HepG2 (cell line): ENCODE data around the gene WDR48. TPM values are rescaled to one million over a fixed set of nuclear protein-coding genes. Genes with fewer than 3 reads are reported as not detected.

ENCODE experiments used
- ATAC-seq: fragments of 200-7000 bp; cut with Tn5 transposase; 3 replicates; pipeline ENCODE4 v1.9.1; 2020; ENCODE audit warnings: mild to moderate bottlenecking, moderate library complexity
- BruUV-seq: library from RNA; stranded (reverse); fragments of 400-500 nt; replicated peaks from 2 replicates; lab custom pipeline; 2021; lab: Mats Ljungman, UMichigan
- CTCF ChIA-PET: fragments of 300-600 bp; formaldehyde crosslinking; extraction: SDS; loops from one replicate; lab custom pipeline; 2021; ENCODE audit warnings: low total read pairs, inconsistent platforms, low intra/inter-chr PET ratio; lab: Yijun Ruan, JAX
- POLR2A ChIA-PET: fragments of 350-600 bp; sonication (Branson Sonifier 250); formaldehyde crosslinking; loops from one replicate; lab custom pipeline; 2020; ENCODE audit warnings: antibody characterized with exemption, inconsistent platforms; lab: Yijun Ruan, JAX
- DNase-seq: peaks from one replicate; pipeline ENCODE4 v3.0.0-alpha.2; 2015; ENCODE audit warnings: low spot score
- FAIRE-seq: peaks from 3 replicates; lab custom pipeline; 2011; peaks lifted over from hg19 to GRCh38; lab: Jason Lieb, UNC
- H2AFZ ChIP-seq: one replicate; pipeline ENCODE4 v1.6.1; 2011; ENCODE audit warnings: low read length, inconsistent platforms
- H3K27ac ChIP-seq: fragments of 300-600 bp; 3 replicates; pipeline ENCODE4 v1.8.0; 2011; ENCODE audit warnings: mixed run types, mild to moderate bottlenecking, mixed read lengths, low read length, inconsistent platforms; ENCODE audit not compliant: insufficient read depth; ENCODE audit errors: extremely low read length
- H3K27me3 ChIP-seq, 2 experiments: fragments of 200-600 bp in 1 of 2; 2 replicates in 1 of 2; 3 replicates in 1 of 2; pipeline versions ENCODE4 v1.6.0 to v1.8.0; 2011; ENCODE audit warnings: low read length in 2 of 2, mild to moderate bottlenecking in 2 of 2, moderate library complexity in 2 of 2, inconsistent platforms in 1 of 2; ENCODE audit not compliant: insufficient read depth in 2 of 2, control insufficient read depth in 1 of 2
- H3K36me3 ChIP-seq, 2 experiments: fragments of 200-600 bp in 1 of 2; replicated peaks in 1 of 2; 2 replicates in 1 of 2; 3 replicates in 1 of 2; pipeline versions ENCODE4 v1.5.1 to v1.8.0; 2011; ENCODE audit warnings: low read length in 2 of 2, inconsistent platforms in 1 of 2; ENCODE audit not compliant: insufficient read depth in 2 of 2, control insufficient read depth in 1 of 2
- H3K4me1 ChIP-seq: 2 replicates; pipeline ENCODE4 v1.5.1; 2012; ENCODE audit warnings: low read length, inconsistent platforms; ENCODE audit not compliant: insufficient read depth
- H3K4me2 ChIP-seq: 2 replicates; pipeline ENCODE4 v1.6.0; 2011; ENCODE audit warnings: low read depth, low read length, inconsistent platforms
- H3K4me3 ChIP-seq, 3 experiments: fragments of 200-600 bp in 1 of 3; sonication (generic), shearing (Covaris generic) in 1 of 3; replicated peaks in 1 of 3; 2 replicates each; pipeline ENCODE4 v1.5.1; 2011 to 2016; ENCODE audit warnings: low read length in 3 of 3, inconsistent platforms in 2 of 3, low read depth in 2 of 3, mild to moderate bottlenecking in 2 of 3, control low read depth in 1 of 3, mixed read lengths in 1 of 3; ENCODE audit not compliant: insufficient read depth in 1 of 3
- H3K79me2 ChIP-seq: one replicate; pipeline ENCODE4 v1.6.1; 2011; ENCODE audit warnings: low read length, inconsistent platforms; ENCODE audit not compliant: insufficient read depth
- H3K9ac ChIP-seq: 2 replicates; pipeline ENCODE4 v1.6.0; 2011; ENCODE audit warnings: mild to moderate bottlenecking, low read depth, low read length, inconsistent platforms; ENCODE audit not compliant: insufficient read depth
- H3K9me3 ChIP-seq: 2 replicates; pipeline ENCODE4 v1.5.1; 2012; ENCODE audit warnings: mild to moderate bottlenecking, low read length
- H4K20me1 ChIP-seq: 2 replicates; pipeline ENCODE4 v1.6.0; 2011; ENCODE audit warnings: inconsistent platforms, mild to moderate bottlenecking, low read length, moderate library complexity; ENCODE audit not compliant: insufficient read depth
- CCAR2 ChIP-seq: fragments of 200-400 bp; formaldehyde crosslinking; optimal IDR thresholded peaks from 2 replicates; pipeline ENCODE3; 2018; ENCODE audit warnings: low read depth, mild to moderate bottlenecking, low read length, moderate library complexity
- E2F1 ChIP-seq: sonication (generic); formaldehyde crosslinking; IDR thresholded peaks from 2 replicates; pipeline ENCODE4 v1.5.0; 2020; ENCODE audit warnings: missing genetic modification reagents
- KDM4B ChIP-seq: sonication (generic); formaldehyde crosslinking; IDR thresholded peaks from 2 replicates; pipeline ENCODE4 v1.4.0; 2020; ENCODE audit warnings: missing genetic modification reagents
- ZNF136 ChIP-seq: sonication (generic); formaldehyde crosslinking; IDR thresholded peaks from 2 replicates; pipeline ENCODE4 v1.8.1; 2022; ENCODE audit warnings: low read depth, mild to moderate bottlenecking, moderate library complexity, missing genetic modification reagents
- ZNF30 ChIP-seq: sonication (generic); formaldehyde crosslinking; IDR thresholded peaks from 2 replicates; pipeline ENCODE4 v1.5.0; 2020; ENCODE audit warnings: mild to moderate bottlenecking, missing genetic modification reagents
- ZNF615 ChIP-seq: sonication (generic); formaldehyde crosslinking; IDR thresholded peaks from 2 replicates; pipeline ENCODE4 v1.5.0; 2020; ENCODE audit warnings: mild to moderate bottlenecking, missing genetic modification reagents, borderline replicate concordance
- ZNF878 ChIP-seq: sonication (generic); formaldehyde crosslinking; IDR thresholded peaks from 2 replicates; pipeline ENCODE4 v1.8.1; 2023; ENCODE audit warnings: mild to moderate bottlenecking, missing genetic modification reagents, moderate library complexity
- in situ Hi-C: cut with HindIII; loops from 2 replicates; pipeline ENCODE4 v1.10.0; 2017; ENCODE audit warnings: low pct_unique_long_range_greater_than_20kb; ENCODE audit not compliant: extremely low pct_ligation_motif_present
- intact Hi-C: fragments of 100-400 bp; cut with micrococcal nuclease; formaldehyde crosslinking; loops from one replicate; pipeline ENCODE4 v1.10.0; 2022; ENCODE audit not compliant: unreplicated experiment
- polyA plus RNA-seq, 8 experiments: library from polyadenylated mRNA; depleted of rRNA in 3 of 8; stranded (reverse) in 7 of 8; unstranded in 1 of 8; fragments of >200 nt; fragmentation: Illumina TruSeq in 4 of 8; extraction: Trizol in 4 of 8; gene quantifications; 2 replicates each; pipeline versions ENCODE4 v1.2.1 to v1.2.3, GENCODE V29; 2011 to 2016; ENCODE audit warnings: low read depth in 4 of 8, missing spikeins in 1 of 8, mixed read lengths in 1 of 8; ENCODE audit not compliant: insufficient read depth in 1 of 8
- total RNA-seq, 5 experiments: library from RNA; depleted of rRNA; stranded (reverse); fragments of >200 nt; fragmentation: Illumina TruSeq; extraction: Trizol; gene quantifications; 2 replicates each; pipeline ENCODE4 v1.2.3, GENCODE V29; 2016; ENCODE audit warnings: low read depth in 1 of 5

Gene WDR48
- total and polyA plus RNA-seq, 2 of the 13 experiments (the other 11 are each of a cell fraction or from before 2014, with no cell fraction given): 29.2 to 31.2 TPM

GRCh38 chr3:39024497-39024896 lies 27.3 kb upstream of the WDR48 start:
- no peak for ATAC-seq
- Histone ChIP-seq H3K4me3 (no peak overlapping the region), H3K4me2 (no peak overlapping the region)
- BruUV-seq: no TSS peak
- no peak for TF ChIP-seq ZNF30 (CRISPR knock-in tag)
- no peak for TF ChIP-seq KDM4B (CRISPR knock-in tag)
- TF ChIP-seq CCAR2: no peak
- no peak for TF ChIP-seq E2F1
- TF ChIP-seq ZNF136 (CRISPR knock-in tag): no peak
- TF ChIP-seq ZNF878 (CRISPR knock-in tag): no peak
- TF ChIP-seq ZNF615: no peak
- TF ChIP-seq, all 625 proteins: peak for 0
- no peak overlapping the region for H3K9ac ChIP-seq
- H3K79me2 ChIP-seq: no peaks in the 10 kb centered on the region
- DNase-seq: no peak
- ChIA-PET CTCF (no interaction called here), POLR2A (no interaction called here)
- H3K9me3 ChIP-seq: no peaks in the 10 kb centered on the region
- intact Hi-C loops (no loop called here), in situ Hi-C loops (no loop called here)
- 0 out of 5 replicates have a peak, but pooled peaks cover 0 to 4% of the 10 kb centered on the region in 2 experiments for H3K27me3 ChIP-seq
- no peaks in the 10 kb centered on the region for H4K20me1 ChIP-seq
- no peak overlapping the region for H3K27ac ChIP-seq
- no peak overlapping the region for H2AFZ ChIP-seq
- H3K4me1 ChIP-seq: peaks cover 11% of the 10 kb centered on the region
- H3K36me3 ChIP-seq: no peaks in the 10 kb centered on the region
- FAIRE-seq: no peak
